GM19240 (cell line): ENCODE measurements around the gene MUS81.
"Not testable (repeated sequence)": the region's sequence is repeated elsewhere in the genome, so short reads cannot be mapped to it uniquely, and the experiment has no call there.

Source experiments
- DNase-seq: peaks from one replicate; pipeline ENCODE4 v3.0.0; 2011; ENCODE audit warnings: low spot score; ENCODE audit not compliant: insufficient read length

The MUS81 gene, protein sequence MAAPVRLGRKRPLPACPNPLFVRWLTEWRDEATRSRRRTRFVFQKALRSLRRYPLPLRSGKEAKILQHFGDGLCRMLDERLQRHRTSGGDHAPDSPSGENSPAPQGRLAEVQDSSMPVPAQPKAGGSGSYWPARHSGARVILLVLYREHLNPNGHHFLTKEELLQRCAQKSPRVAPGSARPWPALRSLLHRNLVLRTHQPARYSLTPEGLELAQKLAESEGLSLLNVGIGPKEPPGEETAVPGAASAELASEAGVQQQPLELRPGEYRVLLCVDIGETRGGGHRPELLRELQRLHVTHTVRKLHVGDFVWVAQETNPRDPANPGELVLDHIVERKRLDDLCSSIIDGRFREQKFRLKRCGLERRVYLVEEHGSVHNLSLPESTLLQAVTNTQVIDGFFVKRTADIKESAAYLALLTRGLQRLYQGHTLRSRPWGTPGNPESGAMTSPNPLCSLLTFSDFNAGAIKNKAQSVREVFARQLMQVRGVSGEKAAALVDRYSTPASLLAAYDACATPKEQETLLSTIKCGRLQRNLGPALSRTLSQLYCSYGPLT

DNA sequence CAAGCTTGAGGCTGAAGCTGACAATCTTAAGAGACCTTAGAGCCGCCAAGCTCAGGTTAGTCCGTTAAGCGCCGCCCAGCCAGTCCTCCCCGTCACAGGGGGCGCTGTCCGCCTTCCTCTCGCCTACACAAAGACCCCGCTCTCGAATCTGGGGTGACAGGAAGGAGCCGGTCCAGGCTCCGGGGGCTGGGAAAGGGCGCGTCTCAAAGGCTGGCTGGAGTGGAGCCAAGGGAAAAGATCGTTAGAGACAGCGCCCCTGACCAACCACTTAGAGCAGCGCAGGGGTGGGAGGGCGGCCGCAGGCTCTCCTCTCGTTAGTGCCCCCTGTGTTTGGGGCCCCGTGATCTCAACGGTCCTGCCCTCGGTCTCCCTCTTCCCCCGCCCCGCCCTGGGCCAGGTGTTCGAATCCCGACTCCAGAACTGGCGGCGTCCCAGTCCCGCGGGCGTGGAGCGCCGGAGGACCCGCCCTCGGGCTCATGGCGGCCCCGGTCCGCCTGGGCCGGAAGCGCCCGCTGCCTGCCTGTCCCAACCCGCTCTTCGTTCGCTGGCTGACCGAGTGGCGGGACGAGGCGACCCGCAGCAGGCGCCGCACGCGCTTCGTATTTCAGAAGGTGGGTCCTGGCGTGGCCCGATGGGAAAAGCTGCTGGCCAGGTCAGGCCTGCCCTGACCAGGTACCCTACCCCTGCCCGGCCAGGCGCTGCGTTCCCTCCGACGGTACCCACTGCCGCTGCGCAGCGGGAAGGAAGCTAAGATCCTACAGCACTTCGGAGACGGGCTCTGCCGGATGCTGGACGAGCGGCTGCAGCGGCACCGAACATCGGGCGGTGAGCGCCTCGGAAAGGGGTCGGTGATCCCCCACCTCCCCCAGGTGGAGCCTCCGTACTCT, at the start of gene MUS81:
Gene MUS81, plus strand, starts transcription at position 156 of the 887 bp plus-strand sequence. Its CDS starts 321 bp downstream, at position 477.
- peak; percentile 87 for DNase-seq

DNA sequence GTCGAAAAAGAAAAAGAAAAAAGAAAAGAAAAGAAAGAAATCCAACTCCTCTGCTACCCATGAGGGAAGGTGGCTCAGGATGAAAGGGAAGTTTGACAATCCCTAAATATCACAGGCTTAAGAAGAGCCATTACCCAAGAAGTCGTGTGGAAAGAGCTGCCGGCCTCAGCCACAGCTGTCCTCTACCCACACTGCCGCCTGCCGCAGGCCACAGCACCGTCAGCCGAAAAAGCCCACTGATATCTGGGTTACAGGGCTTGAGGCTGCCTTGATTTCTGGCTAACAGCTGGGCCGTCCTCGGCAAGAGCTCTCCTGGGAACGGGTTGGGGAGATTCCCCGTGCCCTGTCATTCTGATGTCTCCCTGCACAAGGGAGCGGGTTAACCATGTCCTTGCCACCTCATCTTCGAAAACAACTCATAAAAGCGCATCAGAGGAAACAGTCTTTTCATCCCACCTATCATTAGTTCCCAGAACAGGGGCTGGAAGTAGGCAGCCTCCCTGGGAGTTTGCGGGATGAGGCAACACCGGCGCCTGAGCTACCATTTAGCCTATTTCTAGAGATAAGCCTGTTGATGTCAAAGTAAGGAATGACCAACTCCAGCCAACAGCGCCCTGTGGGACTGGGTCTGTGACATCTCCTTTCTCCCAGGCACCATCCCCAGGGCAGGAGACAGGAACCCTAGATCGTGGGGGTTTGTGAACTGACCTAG, 48.3 kb upstream of the MUS81 start:
- DNase-seq: no peak

DNA sequence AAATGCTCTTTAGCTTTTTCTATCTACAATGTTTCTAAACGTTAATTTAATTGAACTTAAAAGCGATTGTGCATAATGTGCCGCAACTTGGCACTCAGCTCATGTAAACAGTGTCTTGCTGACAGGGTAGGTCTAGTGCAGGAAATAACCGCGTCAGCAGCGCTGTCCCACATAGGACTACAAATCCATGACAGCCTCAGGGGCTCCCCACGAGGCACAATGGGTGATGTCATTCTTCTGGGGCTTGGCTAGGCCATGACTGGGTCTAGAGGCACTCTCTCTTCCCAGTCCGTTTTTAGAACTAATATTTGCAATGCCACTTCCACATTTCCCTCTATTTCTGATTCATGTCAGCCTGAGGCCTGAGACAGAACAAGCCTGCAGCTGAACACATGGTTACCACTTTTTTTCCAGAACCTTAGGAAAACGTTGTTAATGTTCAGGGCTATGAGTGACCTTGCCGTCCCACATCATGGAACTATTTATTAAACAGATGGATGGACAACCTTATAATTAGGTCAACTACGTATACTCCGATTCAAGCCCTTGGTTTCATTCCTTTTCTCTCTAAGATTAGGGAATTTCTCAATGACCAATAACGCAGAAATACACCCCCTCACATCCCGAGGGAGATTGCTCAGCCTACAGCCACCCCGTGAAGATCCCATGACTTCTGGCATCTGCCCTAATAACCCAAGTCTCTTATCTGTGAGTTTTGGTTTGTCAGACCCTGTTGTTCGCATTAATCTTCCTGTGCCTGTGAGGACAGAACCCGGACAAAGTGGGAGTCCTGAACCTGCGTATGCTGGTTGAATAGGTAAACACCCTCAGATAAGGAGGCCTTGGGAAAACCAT, 45.9 kb upstream of the MUS81 start:
- no peak for DNase-seq

- DNase-seq: no peak
Measured at GRCh38 chr11:65814986-65815565, 45.2 kb upstream of the MUS81 start.

- no peak for DNase-seq
Measured at GRCh38 chr11:65816696-65817095, 43.5 kb upstream of the MUS81 start.

DNA sequence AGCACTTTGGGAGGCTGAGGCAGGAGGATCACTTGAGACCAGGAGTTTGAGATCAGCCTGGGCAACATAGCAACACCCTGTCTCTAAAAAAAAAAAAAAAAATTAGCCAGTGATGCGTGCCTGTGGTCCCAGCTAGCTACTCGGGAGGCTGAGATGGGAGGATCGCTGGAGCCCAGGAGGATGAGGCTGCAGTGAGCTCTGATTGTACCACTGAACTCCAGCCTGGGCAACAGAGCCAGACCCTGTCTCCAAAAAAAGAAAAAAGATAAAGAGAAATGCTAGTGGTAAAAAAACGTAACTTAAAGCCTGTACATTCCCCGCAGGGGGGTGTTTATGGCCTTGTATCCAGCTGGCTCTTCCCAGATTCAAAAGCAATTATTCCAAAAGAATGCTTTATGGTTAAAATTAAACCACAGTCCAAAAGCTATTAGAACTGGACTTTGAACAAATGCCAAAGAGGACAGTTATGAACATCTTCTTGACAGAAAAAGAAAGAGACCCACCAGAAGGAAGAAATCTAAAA, 42.9 kb upstream of the MUS81 start:
- no peak for DNase-seq

DNA sequence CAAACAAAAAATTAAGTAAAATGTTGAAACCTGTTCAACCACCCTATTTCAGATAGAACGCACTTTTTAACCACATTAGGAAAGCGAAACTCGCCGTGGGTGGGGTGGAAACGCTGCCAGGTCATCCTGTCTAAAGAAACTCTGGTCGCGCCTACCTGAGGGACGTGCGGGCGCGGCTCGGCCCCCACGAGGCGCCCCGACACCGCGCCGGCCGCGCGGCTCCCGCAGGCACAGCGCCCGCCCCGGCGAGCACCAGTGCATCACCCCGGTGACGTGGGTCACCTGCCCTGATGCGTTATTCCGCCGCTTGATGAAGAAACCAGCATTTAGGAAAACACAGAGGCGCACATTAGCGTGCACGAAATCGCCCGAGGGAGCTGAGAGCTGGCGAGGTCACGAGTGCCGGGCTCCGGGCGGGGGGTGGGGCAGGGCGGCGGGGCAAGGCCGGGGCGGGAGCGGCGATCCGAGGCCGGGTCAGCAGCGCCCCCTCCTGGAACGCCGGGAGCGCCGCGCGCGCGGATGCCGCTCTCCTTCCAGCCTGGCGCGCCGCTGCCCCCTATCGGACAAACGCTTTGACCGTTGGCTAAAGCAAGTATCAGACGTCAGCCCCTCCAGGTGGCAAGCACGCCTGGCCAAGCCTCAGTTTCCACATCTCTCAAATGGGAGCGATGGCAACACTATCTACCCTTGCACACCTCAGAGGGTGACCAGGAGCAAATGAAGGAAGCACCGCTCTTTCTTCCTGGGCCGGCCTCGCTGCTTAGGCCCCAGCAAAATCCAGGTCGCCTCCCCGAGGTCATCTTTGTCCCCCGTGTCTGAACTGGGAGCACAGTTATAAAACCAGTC, 42.2 kb upstream of the MUS81 start:
- DNase-seq: peak; percentile 82

DNA sequence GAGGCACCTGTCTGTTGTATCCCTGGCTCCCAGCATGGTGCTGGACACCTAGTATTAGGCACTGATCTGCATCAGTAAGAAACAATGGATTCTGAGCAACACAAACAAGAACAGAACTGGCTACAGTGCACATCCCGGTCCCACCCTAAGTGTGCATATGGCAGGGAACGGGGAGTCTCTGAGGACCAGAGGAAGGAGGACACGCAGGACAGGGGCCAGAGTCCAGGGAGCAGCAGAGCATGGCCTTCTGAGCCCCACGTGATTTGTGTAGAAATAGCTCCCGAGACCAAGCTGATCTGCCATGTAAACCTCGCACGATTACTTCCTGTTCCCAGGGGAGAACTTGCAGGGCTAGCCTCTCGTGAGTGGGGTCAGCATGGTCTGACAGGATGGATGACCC, 39.1 kb upstream of the MUS81 start:
- DNase-seq: no peak

- DNase-seq: no peak
Measured at GRCh38 chr11:65822776-65823528, 37.3 kb upstream of the MUS81 start.

- no peak for DNase-seq
Measured at GRCh38 chr11:65826984-65827735, 33.1 kb upstream of the MUS81 start.

GRCh38 chr11:65829459-65829858, 30.8 kb upstream of the MUS81 start:
- DNase-seq: no peak

GRCh38 chr11:65832231-65832630, 28.0 kb upstream of the MUS81 start:
- DNase-seq: not testable (repeated sequence)

GRCh38 chr11:65833297-65834030, 26.8 kb upstream of the MUS81 start, which contains the start of gene SNX32:
TSS of gene SNX32 (plus strand) at chr11:65833963. CDS start at chr11:65834066, 103 bp downstream.
- peak; percentile 98 for DNase-seq

DNA sequence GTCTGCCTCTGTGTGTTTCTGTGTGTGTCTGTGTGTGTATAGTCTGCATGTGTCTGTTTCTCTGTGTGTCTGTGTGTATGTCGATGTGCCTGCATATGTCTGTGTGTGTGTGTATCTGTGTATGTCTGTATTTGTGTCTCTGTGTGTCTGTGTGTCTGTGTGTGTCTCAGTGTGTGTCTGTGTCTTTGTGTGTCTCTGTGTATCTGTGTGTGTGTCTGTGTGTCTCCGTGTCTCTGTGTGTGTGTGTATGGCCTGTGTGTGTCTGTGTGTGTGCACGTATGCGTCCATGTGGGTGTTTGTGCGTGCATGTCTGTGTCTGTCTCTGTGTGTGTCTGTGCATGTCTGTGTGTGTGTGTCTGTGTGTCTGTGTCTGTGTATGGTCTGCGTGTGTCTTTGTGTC, 26.0 kb upstream of the MUS81 start:
- DNase-seq: no peak

GRCh38 chr11:65842144-65842543, 18.1 kb upstream of the MUS81 start:
- no peak for DNase-seq

- no peak for DNase-seq
Measured at GRCh38 chr11:65843811-65844210, 16.4 kb upstream of the MUS81 start.
